GM19467 (cell line): ENCODE measurements around the gene TMEM238.
"Not testable (repeated sequence)": the region's sequence is repeated elsewhere in the genome, so short reads cannot be mapped to it uniquely, and the experiment has no call there.

ENCODE experiments used
- ATAC-seq: cut with Tn5 transposase; IDR thresholded peaks from one replicate; pipeline ENCODE4 v1.9.1; 2021; ENCODE audit warnings: mild to moderate bottlenecking, moderate library complexity; ENCODE audit not compliant: unreplicated experiment

TMEM238 gene

DNA sequence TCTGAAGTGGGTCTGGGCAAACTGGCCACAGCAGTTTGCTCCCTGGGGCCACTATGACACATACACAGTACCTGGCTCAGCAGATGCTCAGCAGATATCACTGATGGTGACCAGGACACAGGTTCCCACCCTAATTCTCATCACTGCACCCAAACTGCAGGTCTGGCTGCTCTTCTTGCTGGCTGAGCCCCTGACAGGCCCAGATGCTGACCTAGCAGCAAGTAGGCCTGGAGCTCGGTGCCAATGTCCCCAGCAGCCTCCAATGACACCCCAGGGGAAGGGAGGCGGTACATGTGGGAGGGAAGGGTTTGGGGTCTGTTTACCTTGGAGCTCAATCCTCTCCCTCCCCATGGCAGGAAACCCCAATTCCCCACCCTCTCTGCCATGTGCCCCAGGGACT is 18.4 kb upstream of the TMEM238 start:
- ATAC-seq, result no peak

DNA sequence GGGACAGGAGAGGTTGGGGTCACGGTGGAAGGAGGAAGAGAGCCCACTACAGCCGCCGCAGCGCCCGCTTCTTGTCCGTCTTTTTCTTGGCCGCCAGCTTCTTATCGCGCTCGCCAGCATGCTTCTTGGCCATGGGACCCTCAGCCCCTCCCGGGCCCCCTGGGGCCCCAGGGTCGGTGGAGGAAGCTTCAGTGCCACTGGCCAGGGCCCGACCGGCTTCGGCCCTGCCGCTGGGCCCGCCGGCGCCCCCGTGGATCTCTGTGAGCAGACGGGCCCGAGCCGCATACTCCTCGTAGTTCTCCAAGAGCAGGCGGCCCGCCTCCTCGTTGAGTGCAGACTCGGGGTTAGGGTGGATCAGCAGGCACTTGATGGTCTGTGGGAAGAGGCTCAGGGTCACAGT is 17.3 kb upstream of the TMEM238 start:
- ATAC-seq, result not testable (repeated sequence)

DNA sequence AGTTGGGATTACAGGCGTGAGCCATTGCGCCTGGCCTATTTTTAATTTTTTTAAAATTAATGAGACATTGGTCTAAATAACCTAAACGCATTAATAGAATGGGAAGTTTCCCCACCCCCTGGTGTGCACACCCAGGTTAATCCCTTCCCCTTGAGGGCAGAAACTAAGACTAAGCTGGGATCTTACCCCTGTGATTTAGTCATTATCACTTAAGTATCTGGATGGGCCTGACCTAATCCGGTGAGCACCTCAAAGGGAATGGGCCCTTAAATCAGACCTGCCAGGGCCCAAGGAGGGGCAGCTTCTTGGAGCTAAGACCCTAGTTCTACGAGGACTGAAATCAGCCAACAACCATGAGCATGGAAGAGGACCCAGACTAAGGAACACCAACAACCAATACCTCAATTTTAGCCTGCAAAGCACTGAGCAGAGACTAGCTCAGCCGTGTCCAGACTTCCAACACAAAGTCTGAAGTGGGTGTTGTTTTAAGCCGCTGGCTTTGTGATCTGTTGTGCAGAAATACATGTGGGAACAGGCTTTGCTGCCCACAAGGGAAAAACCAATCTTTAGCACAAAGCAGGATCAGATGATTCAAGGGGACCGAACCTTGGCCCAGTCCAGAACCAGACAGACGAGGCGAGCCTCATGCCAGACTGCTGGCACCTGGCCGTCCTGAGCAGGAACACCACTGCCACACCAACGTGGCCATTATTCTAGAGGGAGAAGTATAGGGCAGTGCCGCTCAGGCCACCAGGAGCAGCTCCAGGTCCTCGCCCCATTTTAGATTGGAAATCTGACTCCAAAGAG is 16.4 kb upstream of the TMEM238 start:
- no peak for ATAC-seq

DNA sequence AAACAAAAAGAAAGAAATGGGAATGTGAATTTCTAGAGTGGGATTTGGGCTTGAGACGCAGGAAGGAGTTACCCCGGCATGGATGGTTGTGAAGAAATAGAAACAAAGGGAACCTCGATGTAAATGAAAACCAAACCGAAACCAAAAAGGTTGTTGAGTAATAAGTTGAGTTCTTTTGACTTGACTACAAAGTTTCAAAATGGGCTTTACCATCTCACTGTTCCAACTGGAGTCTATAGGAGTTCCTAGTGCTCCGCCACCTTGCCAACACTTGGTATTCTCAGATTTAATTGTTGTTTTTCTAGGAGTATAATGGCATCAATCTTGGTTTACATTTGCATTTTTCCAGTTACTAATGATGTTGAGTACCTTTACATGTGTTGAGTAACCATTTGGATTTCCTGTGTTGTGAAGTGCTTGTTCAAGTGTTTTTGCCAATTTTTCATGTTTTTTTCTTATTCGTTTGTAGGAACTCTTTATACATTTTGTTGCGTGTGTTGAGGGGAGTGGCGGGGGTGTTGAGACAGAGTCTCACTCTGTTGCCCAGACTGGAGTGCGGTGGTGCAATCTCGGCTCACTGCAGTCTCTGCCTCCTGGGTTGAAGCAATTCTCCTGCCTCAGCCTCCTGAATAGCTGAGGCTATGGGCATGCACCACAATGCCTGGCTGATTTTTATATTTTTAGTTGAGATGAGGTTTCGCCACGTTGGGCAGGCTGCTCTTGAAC is 14.3 kb upstream of the TMEM238 start:
- ATAC-seq, result no peak

- no peak for ATAC-seq
Measured at GRCh38 chr19:55392820-55393761, 9.0 kb upstream of the TMEM238 start.

GRCh38 chr19:55391702-55392615 is 7.9 kb upstream of the TMEM238 start:
- ATAC-seq, result no peak

- no peak for ATAC-seq
Measured at GRCh38 chr19:55391191-55391670, 7.1 kb upstream of the TMEM238 start.

GRCh38 chr19:55390461-55390880 is 6.4 kb upstream of the TMEM238 start:
- ATAC-seq, result no peak

- no peak for ATAC-seq
Measured at GRCh38 chr19:55389386-55390317, 5.6 kb upstream of the TMEM238 start.

DNA sequence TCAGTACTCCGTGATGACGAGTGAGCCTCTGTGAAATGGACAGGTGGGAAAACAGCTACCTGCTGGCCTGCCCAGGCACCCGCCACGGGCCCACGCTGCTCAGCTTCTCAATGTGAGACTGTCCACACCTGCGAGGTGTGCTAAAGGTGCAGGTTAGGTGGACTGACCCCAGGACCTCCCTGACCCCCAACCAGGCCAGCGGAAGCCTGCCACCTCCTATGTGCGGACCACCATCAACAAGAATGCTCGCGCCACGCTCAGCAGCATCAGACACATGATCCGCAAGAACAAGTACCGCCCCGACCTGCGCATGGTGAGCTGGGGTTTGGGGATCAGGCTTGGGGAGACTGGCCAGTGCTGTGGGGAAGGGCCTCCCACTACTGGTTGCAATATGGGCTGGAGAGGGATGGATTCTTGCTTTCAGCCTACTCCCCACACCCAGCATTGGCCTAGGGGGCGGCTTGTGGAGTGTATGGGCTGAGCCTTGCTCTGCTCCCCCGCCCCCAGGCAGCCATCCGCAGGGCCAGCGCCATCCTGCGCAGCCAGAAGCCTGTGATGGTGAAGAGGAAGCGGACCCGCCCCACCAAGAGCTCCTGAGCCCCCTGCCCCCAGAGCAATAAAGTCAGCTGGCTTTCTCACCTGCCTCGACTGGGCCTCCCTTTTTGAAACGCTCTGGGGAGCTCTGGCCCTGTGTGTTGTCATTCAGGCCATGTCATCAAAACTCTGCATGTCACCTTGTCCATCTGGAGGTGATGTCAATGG is 3.8 kb upstream of the TMEM238 start:
- ATAC-seq, result no peak

- ATAC-seq, result no peak
Measured at GRCh38 chr19:55386493-55386971, 2.4 kb upstream of the TMEM238 start.

DNA sequence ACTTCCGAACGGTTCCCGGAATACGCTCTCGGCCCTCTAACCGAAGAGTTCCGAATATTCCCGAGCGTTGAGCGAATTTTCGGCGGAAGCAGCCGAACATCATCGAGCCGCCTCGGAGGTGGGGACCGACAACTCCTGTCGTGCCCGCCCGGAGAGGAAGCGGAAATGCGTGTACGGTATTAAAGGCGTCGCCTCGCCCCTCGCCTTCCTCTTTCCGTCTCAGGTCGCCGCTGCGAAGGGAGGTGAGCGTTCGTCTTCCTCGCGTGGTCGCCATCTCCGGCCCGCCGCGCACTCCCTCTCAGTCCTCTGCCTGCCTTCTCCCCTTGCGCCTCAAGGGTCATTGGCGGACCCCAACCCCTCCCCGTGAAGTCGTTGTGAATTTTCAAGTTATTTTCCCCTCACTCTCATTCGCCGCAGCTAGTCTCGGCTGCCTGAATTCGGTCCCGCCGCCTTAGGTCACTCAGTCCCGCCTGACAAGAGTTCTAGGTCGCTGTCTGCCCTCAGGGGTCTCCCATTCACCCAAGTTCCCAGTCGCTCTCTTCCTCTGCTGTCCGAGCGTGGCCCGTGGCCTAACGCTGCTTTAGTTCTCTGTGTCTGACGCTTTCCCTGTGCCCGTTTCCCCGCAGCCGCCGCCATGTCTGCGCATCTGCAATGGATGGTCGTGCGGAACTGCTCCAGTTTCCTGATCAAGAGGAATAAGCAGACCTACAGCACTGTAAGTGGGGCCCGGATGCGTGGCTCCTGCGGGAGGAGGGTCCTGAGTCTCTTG is 1.8 kb upstream of the TMEM238 start, which contains the start of gene RPL28:
TSS of gene RPL28 (plus strand) at position 209 of the 769 bp plus-strand sequence. CDS start at position 635, 426 bp downstream.
- ATAC-seq, result peak; percentile 68

- peak; percentile 50 for ATAC-seq
Measured at GRCh38 chr19:55384920-55385723, 1.0 kb upstream of the TMEM238 start.

GRCh38 chr19:55383279-55384130 is 587 bp downstream of the TMEM238 start:
- ATAC-seq, result no peak

DNA sequence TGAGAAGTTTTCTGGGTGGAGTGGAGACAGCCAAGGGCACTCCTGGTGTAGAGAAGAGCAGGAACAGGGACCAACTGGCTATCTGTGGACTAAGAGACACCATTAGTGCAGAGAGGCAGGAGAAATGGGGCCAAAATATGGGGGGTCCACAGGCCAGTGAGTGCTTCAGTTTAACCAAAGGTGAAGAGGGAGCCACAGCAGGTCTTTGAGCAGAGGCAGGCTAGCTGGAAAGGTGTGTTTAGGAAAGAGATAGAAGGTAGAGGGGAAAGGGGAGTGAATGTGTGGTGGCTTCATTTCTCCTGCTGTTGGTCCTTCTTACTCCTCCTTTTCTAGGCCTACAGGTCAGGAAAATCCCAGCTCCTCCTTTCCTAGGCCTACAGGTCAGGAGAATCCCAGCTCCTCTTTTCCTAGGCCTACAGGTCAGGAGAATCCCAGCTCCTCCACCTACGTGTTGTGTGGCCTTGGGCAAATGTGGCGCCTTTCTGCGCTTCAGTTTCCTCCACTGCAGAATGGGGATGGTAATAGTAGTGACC is 1.5 kb downstream of the TMEM238 start:
- no peak for ATAC-seq
